ENCODE results near the gene CLSTN2.

CLSTN2 gene

DNA sequence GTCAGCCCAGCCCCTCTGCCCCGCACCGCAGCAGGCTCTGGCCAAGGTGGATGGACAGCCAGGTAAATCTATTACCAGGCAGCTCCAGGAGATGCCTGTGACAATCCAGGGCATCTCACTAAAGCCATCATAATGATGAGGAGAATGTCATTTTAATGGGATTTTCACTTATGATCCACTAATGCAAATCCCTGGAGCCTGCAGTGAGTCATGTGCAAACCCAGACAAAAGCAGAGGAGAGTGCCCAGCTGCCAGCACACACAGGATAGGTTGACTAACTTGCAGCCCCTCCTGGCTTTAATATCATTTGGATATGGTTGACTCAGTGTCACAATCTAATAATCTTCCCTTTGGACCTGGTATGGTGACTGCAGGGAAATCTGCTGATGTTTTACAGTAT lies 536.0 kb downstream of the CLSTN2 start:
- TF ChIP-seq, protein P1, sequence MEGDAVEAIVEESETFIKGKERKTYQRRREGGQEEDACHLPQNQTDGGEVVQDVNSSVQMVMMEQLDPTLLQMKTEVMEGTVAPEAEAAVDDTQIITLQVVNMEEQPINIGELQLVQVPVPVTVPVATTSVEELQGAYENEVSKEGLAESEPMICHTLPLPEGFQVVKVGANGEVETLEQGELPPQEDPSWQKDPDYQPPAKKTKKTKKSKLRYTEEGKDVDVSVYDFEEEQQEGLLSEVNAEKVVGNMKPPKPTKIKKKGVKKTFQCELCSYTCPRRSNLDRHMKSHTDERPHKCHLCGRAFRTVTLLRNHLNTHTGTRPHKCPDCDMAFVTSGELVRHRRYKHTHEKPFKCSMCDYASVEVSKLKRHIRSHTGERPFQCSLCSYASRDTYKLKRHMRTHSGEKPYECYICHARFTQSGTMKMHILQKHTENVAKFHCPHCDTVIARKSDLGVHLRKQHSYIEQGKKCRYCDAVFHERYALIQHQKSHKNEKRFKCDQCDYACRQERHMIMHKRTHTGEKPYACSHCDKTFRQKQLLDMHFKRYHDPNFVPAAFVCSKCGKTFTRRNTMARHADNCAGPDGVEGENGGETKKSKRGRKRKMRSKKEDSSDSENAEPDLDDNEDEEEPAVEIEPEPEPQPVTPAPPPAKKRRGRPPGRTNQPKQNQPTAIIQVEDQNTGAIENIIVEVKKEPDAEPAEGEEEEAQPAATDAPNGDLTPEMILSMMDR (IDR thresholded peaks at IDR 0.05; ENCODE audit: low read depth, low read length): no peak
- no peak for DNase-seq (ENCODE audit: extremely low read depth, low read depth)

DNA sequence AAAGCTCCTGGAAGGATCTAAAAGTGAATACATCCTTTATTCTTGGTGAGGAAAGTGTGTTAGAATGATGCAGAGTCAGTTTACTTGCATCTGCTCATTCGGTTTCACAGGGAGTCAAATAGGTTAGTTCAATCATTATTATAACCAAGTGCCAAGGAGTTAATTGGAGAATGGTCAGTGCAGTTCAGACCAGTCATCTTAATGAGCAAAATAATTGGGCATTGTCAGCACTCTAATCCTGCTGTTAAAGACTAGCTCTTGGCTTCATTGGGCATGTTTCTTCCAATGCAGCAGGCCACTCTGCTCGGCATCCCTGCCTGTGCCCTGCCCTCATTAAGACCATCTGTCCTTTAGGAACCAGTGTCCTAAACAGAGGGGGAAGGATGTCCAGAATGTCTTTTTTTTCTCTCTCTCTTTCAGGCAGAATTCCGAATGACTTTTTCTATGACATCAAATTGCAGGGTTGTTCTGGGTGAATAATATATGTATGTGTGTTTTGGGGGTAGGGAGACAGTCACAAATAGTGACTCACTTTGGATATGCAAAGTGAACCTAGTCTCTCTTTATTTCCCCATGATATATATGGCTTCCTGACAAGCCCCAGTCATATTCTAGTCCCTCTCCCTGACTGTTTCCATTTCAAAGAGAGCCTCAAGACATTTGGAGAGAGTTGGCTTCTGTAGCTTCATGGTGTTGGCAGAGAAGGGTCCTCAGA lies 537.5 kb downstream of the CLSTN2 start:
- TF ChIP-seq, protein P1 (IDR thresholded peaks at IDR 0.05; ENCODE audit: low read depth, low read length): no peak
- no peak for DNase-seq (ENCODE audit: extremely low read depth, low read depth)

DNA sequence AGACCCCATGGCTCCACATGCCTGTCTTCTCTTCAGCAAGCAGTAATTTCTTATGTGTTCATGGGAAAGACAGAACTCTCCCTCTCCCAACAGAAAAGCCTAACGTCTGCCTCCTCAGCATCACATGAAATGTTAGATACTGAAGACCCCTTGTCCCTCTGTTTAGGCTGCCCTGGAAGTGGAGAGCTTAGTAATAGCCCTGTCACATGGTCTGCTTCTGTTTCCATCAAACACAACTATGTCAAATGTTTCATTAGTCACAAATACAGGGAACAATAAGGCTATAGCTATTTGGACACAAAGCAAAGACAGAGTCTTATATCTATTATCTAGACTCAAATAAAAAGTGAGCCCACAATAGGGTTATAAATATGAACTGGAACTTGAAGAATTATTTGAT lies 552.6 kb downstream of the CLSTN2 start:
- DNase-seq (ENCODE audit: extremely low read depth, low read depth): no peak
- TF ChIP-seq, protein P1 (IDR thresholded peaks at IDR 0.05; ENCODE audit: low read depth, low read length): no peak

DNA sequence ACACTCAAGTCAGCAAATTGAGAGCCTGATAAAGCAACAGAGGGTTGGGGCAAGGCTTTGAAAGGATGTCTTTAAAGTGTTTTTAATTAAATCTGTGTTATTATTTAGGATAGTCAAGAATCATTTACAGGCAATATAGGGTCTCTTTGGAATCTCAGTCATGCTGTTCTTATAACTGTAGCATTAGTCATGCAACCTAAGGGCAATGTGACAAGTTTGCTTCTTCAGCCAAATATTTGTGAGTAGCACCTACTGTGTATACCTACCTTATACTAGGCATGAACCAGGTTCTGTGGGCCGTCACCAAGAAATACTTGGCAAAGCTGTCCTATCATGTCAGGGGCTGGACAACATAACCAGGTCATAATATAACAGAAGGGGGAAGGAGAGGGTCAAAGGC lies 558.3 kb downstream of the CLSTN2 start:
- TF ChIP-seq, protein P1 (IDR thresholded peaks at IDR 0.05; ENCODE audit: low read depth, low read length): no peak
- DNase-seq (ENCODE audit: extremely low read depth, low read depth): no peak

DNA sequence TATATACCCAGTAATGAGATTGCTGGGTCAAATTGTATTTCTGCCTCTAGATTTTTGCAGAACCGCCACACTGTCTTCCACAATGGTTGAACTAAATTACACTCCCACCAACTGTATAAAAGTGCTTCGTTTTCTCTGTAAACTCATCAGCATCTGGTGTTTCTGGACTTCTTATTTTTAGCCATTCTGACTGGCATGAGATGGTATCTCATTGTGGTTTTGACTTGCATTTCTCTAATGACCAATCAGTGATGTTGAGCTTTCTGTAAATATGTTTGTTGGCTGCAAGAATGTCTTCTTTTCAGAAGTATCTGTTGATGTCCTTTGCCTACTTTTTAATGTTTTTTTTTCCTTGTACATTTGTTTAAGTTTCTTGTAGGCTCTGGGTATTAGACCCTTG lies 560.0 kb downstream of the CLSTN2 start:
- no peak for DNase-seq (ENCODE audit: extremely low read depth, low read depth)
- TF ChIP-seq, protein P1 (IDR thresholded peaks at IDR 0.05; ENCODE audit: low read depth, low read length): no peak

DNA sequence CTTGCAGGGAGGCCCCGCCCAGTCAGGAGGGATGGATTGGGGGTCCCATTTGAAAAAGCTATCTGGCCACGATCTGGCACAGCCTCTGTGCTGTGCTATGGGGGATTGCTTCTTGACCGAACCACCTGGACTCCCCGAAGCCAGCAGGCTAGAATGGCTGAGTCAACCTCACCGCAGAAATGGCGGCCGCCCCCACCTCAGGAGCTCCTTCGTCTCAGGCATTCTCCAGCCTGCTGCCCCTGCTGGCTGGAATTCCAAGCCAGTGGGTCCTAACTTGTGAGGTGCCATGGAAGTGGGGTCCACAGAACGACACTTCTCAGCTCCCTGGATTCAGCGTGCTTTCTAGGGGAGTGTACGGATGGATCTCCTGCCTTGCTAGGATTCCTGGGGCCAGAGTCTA lies 562.3 kb downstream of the CLSTN2 start:
- TF ChIP-seq, protein P1 (IDR thresholded peaks at IDR 0.05; ENCODE audit: low read depth, low read length): no peak

DNA sequence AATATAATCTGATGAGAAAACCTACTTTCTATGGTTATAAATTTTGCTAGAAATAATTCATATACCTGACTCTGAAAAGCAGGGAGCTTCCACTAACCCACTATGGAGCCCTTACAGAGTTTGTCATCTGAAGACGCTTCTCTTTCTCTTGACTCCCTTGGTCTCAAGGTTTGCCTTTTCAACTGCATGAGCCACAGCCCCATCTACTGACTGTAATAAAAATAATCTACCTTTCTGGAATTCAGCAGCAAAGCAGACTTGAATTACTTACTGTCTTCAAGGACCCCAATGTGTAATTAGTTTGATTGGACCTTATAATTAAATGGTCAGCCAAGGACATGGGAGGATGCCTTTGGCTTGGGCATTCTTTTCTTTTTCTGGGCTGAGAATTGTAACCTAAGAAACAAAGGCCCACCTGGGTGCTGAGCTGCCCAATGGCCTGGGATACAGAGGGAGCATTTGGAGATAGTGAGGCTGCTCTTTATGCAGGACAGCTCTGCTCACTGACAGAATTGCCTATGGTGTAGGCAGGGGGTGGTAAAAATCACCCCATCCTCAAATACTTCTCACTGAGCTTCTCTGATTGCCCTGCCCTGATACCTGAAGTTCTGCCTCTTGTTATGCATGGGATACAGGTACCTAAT lies 564.3 kb downstream of the CLSTN2 start:
- DNase-seq (ENCODE audit: extremely low read depth, low read depth): no peak
- TF ChIP-seq, protein P1 (IDR thresholded peaks at IDR 0.05; ENCODE audit: low read depth, low read length): peak; percentile 18

More for the DNA sequence above, 562.3 kb downstream of the CLSTN2 start:
- no peak for DNase-seq (ENCODE audit: extremely low read depth, low read depth)
